NCI-H1694 treated with DMSO at 0.1 percent for 48 hours (cell line): Measurements from ENCODE around the gene HOXC13.

ENCODE experiments used
- DNase-seq: peaks from one replicate; lab custom pipeline; 2025; lab: John Stamatoyannopoulos, UW

Gene HOXC13

DNA sequence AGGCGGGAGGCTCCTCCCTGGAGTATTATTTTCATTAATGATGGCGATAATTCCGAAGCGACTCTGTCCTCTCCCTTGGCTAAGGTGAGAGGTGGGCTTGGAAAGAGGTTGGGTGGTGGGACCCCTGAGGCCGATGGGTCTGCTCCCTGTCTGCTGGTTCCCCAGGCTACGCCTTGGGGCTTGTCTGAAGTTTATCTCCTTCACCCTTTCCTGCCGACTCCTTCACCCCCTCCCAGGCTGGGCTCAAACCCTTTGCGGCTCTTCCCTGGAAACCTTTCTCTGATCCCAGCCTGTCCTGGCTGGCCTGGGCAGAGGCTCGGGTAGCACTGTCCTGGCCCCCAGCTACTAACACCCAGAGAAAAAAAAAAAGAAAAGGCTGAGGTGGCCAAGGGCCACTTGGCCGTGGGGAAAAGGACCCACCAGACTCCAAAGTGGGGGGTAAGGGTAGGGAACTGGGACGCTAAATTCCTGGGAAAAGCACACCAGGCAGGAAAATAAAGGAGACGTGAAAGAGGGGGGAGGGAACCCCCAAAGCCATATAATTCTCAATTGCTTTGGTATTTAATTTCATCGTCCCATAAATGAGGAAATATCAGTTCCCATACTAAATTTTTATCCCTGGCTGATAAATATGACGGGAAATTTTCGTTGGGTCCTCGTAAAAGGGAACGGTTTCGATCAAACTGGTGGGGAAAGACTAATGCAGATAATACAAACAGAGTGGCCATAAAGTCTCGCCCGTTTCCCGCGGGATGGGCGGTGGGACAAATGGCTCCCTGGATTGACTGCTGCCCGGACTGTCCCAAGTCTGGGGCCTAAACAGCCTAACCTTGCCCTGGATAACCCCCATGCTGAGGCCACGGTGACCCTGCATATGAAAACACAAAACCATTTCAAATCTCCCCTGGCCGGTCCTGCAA lies 44.3 kb downstream of the HOXC13 start:
- no peak for DNase-seq

DNA sequence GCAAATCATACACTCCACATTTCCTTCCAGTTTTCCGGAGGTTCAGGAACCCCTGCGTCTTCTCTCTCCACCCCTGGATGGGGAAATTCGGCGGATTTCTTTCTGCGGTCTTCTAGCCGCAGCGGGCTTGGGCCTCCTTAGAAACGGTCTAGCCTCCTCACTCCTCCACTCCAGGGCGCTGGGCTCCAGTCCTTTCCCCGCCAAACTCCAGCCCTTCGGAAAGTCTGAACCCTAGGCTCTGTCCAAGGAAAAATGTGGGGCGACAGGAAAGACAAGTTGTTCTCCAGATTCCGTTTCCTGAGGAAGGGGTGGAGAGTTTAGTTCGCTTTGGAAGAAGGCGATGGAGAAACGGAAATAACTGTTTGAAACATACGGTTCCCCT lies 44.9 kb downstream of the HOXC13 start:
- DNase-seq = no peak

DNA sequence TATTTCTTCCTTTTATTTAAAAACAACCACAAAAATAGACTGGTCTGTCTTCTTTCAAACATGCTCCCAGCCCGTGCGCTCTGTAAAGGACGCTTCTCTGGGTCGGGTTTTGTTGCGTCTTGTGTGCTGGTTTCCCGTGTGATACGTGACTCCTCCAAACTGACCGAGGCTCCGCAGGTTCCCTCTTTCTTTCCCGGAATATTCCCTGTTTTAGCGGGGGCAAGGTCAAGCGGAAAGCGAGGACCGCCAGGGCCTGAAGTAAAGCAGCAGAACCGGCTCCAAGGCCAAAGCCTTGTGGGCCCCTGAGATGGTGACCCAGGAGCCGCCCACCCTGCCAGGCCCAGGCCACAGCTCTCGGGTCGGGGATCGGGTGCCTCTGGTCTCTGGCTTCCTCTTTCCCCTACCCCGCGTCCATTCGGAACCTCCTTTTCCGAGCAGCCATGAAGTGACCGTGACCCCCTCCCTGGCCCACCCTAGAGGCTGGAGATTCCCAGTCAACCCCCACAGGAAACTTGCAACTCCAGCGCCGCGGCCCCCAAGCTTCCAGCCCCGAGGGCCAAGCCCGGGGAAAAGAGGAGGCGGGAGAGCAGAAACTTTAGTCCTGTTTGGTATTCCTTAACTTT lies 45.4 kb downstream of the HOXC13 start:
- no peak for DNase-seq

DNA sequence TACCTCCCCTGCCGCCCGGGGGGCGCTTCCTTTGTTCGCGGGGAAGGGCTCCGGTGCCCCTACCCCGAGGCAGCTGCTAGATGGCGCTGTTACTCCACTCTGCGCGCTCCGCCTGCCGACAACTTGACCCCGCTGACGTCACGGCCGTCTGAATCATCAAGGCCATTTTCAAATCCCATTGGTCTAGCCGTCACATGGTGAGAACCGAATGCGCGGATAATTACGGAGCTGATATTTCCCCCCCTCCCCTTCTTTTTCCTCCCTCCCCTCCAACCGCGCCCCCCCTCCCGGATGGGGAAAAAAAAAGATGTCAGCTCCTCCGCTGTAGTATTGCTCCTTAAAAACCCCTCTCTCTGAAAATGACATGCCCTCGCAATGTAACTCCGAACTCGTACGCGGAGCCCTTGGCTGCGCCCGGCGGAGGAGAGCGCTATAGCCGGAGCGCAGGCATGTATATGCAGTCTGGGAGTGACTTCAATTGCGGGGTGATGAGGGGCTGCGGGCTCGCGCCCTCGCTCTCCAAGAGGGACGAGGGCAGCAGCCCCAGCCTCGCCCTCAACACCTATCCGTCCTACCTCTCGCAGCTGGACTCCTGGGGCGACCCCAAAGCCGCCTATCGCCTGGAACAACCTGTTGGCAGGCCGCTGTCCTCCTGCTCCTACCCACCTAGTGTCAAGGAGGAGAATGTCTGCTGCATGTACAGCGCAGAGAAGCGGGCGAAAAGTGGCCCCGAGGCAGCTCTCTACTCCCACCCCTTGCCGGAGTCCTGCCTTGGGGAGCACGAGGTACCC lies 46.5 kb downstream of the HOXC13 start, which contains the start of gene HOXC10:
Gene HOXC10, plus strand, starts transcription at position 246 of the 791 bp plus-strand sequence. Its CDS starts 114 bp downstream, at position 360.
- DNase-seq = peak; percentile 92

DNA sequence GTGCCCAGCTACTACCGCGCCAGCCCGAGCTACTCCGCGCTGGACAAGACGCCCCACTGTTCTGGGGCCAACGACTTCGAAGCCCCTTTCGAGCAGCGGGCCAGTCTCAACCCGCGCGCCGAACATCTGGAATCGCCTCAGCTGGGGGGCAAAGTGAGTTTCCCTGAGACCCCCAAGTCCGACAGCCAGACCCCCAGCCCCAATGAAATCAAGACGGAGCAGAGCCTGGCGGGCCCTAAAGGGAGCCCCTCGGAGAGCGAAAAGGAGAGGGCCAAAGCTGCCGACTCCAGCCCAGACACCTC lies 47.0 kb downstream of the HOXC13 start:
- DNase-seq = no peak

DNA sequence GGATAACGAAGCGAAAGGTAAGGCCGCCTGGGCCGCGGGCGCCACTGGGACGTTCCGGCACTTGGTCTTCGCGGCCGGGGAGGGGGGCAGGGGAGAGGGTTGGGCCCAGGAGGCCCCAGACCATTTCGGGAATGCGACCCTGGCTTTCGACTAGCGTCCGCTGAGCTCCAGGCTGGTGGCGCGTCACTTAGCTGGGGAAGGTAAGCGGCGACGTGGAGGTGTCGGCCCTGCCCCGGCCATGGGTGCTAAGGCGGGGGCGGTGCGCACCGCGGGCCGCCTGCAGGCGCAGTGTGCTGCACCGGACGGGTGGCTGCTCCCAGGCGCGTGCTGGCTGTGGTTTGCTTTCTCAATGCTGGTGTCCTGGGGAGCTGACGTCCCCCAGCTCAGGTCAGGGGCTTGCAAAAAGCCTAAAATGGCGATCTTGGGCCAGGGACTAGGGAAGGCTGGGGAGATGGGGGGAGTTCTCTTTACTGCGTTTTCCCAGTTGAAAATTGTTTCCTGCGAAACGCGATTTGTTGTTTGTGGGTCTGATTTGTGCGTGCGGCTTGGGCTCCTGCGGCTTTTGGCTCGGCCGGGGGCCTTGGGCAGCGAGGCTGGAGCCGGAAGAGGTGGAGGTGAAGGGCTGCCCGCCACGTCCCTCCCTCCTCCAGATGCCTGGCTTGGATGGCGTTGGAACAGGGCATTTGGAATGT lies 47.5 kb downstream of the HOXC13 start:
- no peak for DNase-seq

DNA sequence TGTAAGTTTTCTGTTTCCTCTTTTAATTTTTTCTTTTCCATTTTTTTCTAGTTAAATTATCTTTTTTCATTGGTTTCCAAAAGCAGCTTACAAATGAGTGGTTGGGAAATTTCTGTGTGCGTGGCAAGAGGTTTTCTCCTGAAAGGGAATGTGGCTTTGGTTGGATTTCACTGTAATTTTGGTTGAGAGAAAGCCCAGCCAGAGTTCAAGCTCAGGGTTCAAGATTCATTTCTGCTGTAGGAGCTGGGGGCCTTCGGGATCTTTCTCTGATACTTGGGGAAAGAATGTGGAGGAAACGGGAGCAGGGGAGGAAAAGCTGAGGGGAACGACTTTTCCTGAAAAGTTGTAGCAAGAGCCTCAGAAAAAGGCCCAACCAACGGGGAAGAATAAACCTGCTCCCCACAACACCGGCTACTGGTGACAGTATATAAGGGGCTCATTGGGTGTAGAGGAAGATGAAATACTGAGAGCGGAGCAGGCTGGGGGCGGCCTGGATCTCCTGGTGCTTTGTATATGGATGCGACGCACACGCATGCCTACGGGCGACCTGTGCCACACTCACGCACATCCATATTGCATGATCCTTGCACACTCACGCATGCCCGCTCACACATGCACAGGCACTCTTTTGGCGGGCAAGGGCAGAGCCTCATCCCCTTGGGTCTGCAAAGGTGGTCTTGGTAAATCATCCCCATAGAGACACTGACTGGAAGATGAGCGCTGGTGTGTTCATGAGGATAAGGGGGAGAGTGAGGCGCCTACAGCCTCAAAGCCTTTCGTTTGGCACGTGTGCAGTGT lies 48.3 kb downstream of the HOXC13 start:
- no peak for DNase-seq

DNA sequence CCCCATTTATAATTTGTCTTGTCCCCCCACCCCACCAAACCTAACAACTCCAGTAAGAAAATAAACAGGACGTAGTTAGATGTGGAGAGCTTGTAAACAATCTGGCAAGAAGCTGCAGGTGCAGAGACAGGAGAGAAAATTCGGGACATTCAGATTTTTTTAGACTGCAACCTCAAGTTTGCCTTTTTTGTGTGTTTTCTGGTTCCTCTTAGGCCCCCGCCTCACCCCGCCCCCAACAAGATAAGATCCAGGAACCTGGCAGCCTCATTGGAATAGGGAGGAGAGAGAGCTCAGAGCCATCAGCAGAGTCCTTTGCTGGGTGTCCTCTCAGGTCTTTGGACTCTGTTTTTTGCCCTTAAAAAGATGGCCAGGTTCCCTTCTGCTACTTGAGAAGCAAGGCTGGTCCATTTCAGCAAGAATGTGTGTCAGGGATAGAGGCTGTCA lies 49.2 kb downstream of the HOXC13 start:
- no peak for DNase-seq

DNA sequence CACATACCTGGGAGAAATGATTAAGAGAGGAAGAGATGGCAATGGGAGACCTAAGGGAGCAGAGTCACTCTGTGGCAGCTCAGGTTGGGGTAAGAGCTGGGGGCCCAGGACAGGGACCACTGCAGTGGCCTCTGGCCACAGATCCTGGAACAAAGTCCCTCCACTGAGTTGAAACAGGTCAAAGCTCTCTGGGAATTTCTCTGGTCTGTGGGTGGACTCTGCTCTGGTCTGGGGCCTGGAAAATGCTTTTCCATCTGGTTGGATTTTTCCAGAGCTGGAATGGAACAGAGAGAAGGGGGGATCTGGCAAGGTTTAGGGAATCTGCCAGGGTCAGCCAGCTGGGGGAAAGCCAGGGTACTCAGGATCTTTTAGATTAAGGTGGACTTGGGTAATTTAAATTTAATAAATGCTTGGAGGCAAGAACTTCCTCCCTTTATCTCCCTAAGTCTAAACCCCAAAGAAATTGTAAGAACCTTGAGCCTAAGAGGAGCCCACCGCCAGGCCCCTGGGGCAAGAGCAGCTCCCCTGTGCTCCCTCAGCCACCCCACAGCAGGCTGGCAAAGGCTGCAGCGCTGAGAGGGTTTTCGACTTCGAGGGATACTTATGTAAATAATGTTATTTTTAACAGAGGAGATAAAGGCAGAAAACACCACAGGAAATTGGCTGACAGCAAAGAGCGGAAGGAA lies 50.1 kb downstream of the HOXC13 start:
- DNase-seq = no peak

DNA sequence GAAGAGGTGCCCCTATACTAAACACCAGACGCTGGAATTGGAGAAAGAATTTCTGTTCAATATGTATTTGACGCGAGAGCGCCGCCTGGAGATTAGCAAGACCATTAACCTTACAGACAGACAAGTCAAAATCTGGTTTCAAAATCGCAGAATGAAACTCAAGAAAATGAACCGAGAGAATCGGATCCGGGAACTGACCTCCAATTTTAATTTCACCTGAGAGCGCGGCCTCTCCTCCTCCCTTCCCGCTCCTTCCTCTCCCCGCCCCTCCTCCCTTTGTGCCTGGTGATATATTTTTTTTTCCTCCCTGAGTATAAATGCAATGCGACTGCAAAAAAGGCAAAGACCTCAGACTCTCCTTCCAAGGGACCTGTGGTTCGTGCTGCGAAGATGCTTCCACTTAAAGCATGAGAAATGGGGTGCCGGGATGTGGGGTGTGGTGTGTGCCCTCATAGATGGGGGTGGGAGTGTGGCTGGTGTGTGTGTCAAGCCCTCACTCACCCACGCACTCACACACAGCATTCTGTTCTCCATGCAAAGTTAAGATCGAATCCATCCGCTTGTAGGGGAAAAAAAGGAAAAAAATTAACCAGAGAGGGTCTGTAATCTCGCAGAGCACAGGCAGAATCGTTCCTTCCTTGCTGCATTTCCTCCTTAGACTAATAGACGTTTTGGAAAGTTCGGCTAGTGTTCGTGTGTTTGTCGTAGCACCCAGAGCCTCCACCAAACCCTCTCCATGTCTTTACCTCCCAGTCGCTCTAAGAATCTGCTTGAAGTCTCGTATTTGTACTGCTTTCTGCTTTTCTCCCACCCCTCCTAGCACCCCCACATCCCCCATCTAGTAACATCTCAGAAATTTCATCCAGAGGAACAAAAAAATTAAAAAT lies 50.8 kb downstream of the HOXC13 start:
- DNase-seq = peak; percentile 49

DNA sequence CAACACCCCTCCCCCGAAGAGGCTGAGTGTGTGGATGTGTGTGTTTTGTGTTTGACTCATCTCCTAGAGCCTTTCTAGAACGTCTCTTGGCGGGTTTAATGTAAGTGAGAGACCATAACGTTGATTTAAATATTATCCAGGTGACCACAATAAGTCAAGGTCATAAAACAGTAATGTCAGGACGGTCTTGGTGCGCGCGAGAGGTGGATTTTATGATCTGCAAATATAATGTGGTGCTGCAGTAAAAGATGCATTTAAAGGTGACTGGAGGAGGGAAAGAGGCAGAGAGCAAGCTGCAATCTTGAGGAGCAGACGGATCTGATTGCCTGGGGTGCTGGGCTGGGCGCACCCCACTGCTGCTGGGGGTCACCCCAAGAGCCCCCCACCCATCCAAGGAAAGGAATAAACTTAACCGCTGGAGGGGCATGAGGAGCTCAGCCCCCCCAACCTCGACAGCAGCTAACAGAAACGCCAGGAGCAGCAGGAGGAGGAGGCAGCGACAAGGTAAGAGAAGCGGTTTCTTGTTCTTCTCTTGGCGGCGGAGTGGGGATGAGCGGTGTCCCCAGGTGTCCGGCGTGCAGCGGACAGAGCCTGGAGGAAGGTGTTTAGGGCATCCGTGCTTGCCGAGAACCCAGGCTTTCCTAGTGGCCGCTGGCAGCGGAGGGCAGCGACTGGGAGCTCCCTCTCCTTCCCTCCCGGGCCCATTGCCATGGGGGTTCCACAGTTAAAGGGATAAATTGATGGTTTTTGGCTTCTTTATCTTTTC lies 51.9 kb downstream of the HOXC13 start:
- no peak for DNase-seq

DNA sequence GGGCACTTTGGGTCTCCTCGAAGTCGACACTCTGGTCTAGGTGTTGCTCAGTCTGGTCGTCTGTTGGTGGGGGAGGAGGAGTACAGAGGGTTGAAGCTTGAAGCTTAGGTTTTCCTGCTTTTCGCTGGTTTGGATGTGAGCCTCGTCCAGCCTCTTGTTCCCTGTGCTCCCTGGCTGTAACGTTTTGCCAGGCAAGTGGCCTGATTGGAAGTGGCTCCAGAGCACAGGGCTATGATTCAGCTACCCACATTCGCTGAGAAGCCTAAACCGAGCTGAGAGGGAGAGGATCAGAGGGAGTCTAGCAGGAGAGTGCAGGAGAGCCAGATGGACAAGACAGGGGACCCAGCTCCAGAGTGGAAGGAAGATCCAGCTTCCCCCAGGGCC lies 52.4 kb downstream of the HOXC13 start:
- DNase-seq = no peak

DNA sequence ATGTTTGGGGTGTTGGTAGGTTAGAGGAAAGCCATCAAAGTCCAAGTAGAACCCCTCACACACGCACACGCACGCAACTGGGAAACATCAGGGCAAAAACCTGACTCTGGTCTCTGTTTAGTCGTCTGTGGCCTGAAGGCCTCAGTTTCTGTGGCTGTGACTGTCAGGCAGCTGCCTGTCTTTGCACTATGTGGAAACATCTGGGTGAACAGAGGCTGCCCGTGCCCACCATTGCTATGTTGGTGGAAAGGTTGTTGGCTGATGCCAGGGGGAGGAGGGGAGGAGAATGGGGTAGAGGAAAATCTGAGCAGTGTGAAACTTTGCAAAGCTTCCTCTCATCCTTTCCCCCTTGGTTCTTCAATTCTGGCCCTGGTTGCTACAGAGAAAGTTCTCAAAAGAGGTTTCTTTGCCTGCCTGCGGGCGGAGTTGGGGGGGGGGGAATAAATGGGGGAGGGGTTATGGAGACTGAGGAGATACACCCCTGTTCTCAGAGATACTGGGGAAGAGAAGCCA lies 53.8 kb downstream of the HOXC13 start:
- no peak for DNase-seq

DNA sequence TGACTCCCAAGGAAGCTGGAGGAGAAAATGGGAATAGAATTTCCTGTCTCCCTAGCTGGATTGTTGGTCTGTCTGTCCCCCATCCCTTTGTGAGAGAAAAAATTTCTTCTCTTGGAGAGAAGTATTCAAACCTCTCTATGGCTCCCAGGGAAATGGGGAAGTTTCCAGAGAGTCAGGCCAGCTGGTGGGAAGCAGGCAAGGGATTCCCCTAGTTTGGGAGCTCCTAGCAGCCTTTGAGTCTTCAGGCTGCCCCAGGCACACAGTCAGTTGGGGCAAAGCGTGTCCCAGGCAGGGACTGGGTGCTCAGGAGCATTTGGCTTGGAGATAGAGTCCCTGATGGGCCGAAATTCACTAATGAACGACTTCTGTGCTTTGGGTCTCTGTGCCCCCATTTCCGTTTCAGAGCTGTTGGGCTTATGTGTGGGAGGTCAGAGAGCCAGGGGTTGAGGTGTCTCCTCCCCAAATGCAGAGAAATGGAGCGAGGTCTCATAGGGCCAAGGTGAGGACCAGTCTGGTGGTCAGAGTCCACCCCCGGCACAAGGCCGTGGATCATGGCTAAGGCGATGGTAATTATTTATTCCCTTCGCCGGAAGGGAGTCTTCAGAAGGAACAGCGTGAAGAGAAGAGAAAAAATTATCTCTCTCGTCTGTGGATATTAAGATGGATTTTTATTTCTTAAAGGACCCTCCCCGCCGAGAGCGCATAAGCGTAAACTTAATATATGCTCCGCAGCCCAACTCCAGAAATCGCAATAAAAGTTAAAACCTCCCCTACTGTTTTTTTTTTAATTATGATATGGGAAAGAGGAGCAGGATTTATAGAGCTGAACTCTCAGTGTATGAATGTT lies 54.8 kb downstream of the HOXC13 start:
- no peak for DNase-seq

DNA sequence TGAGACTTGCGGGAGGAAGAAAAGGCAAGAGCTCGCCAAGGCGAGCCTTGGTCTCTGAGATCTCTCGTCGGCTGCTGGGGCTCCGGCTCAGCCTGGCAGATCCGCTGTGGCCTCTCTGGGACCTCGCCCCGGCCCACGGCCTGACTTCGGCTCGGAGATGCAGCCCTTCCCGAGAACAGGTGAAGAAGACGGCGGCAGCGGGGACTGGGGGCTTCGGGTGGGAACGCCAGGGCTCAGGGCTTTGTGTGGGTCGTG lies 55.3 kb downstream of the HOXC13 start:
- no peak for DNase-seq

DNA sequence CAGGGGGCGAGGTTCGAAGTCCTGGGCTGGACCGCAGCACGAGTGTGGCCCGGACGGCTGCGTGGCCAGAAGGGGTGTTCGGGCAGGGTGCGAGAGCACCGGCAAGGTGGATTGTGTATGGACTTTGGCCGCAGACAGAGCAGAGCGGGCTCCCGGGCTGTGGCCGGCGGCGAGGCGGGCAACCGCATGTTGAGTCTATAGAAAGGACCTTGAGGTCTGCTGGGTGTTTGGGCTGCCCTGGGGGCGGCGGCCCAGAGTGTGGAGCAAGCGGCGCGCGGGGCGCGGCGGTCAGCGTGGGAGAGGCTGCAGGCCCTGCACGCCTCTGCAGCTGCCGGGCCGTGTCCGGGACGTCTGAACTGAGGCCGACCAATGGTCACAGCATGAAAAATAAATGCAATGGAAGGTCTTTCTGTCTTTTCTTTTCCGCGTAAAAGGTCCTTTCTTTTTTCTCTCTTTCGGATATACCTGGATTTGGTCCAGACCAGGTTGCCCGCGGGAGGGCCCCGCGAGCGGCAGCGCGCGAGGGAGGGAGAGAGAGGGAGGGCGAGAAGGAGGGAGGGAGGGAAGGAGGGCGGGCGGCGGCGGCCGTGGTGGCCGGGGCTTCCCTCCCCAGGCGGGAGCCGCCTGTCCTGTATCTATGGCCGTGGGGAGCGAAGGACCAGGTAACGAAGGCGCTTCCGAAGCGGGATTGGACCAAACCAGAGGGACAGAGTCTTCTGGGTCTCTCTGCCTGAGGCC lies 55.8 kb downstream of the HOXC13 start:
- DNase-seq = no peak

DNA sequence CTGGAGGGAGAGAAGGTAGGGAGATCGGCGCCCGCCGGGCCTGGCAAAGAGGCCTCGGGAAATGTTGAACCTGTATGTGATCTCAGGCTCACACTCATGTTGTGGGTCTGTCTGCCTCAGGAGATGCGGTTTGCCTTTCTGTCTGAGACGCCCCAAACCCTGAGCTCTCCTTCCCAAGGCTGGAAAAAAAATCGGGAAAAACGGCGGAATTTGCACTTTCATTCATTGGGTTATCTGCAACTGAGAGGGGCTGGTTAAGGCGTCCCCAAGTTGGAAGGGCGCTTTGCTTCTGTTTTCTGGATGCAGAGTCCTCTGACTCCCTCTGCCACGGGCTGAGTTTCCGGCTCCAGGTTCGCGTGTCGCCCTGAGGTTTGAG lies 56.4 kb downstream of the HOXC13 start:
- no peak for DNase-seq
